GM06990 (cell line): Measurements from ENCODE around the gene NEFH.
"Not testable (repeated sequence)": the region's sequence is repeated elsewhere in the genome, so short reads cannot be mapped to it uniquely, and the experiment has no call there.

Source experiments
- DNase-seq: peaks from one replicate; pipeline ENCODE4 v3.0.0-alpha.2; 2011; ENCODE audit not compliant: insufficient read length; ENCODE audit errors: extremely low read depth
- H3K27me3 ChIP-seq: replicated peaks from 2 replicates; pipeline ENCODE4 v1.6.0; 2011; ENCODE audit warnings: low read length; ENCODE audit not compliant: control insufficient read depth, insufficient read depth
- H3K36me3 ChIP-seq: 2 replicates; pipeline ENCODE4 v1.5.1; 2011; ENCODE audit warnings: low read length; ENCODE audit not compliant: control insufficient read depth, insufficient read depth
- H3K4me3 ChIP-seq: replicated peaks from 2 replicates; pipeline ENCODE4 v1.5.1; 2011; ENCODE audit warnings: low read depth, mild to moderate bottlenecking, control low read depth, low read length
- CTCF ChIP-seq: IDR thresholded peaks from 2 replicates; pipeline ENCODE4 v1.5.1; 2011; ENCODE audit warnings: low read length, control low read depth, mild to moderate bottlenecking, inconsistent platforms; ENCODE audit not compliant: insufficient read depth, poor library complexity, severe bottlenecking

The NEFH gene

GRCh38 chr22:29482726-29483125 lies 2.7 kb downstream of the NEFH start:
- H3K4me3 ChIP-seq, result no peak overlapping the region
- DNase-seq, result no peak
- H3K36me3 ChIP-seq, result no peaks in the 10 kb centered on the region
- H3K27me3 ChIP-seq, result no peaks in the 10 kb centered on the region; the same call in none of the 2 replicates
- no peak for TF ChIP-seq CTCF

GRCh38 chr22:29483254-29483653 lies 3.2 kb downstream of the NEFH start:
- TF ChIP-seq CTCF, result no peak
- DNase-seq, result no peak
- no peak overlapping the region for H3K4me3 ChIP-seq
- H3K27me3 ChIP-seq, result no peaks in the 10 kb centered on the region; the same call in 1 of the 2 replicates
- no peaks in the 10 kb centered on the region for H3K36me3 ChIP-seq

- no peaks in the 10 kb centered on the region for H3K27me3 ChIP-seq
Measured at GRCh38 chr22:29484642-29485041, 4.6 kb downstream of the NEFH start.

GRCh38 chr22:29485448-29485847 lies 5.4 kb downstream of the NEFH start:
- no peak for TF ChIP-seq CTCF
- DNase-seq, result no peak
- no peak overlapping the region for H3K4me3 ChIP-seq
- no peaks in the 10 kb centered on the region for H3K36me3 ChIP-seq
- H3K27me3 ChIP-seq, result no peaks in the 10 kb centered on the region

More at GRCh38 chr22:29484642-29485041, 4.6 kb downstream of the NEFH start:
- TF ChIP-seq CTCF, result no peak
- no peak overlapping the region for H3K4me3 ChIP-seq
- no peaks in the 10 kb centered on the region for H3K36me3 ChIP-seq
- DNase-seq, result no peak

- no peak for TF ChIP-seq CTCF
- DNase-seq, result no peak
- Histone ChIP-seq H3K27me3 (no peaks in the 10 kb centered on the region), H3K4me3 (no peak overlapping the region), H3K36me3 (no peaks in the 10 kb centered on the region)
Measured at GRCh38 chr22:29487426-29487986, 7.5 kb downstream of the NEFH start.

- not testable (repeated sequence) for H3K27me3 ChIP-seq, DNase-seq, H3K36me3 ChIP-seq, H3K4me3 ChIP-seq
Measured at GRCh38 chr22:29489127-29489780, 9.2 kb downstream of the NEFH start.
